Ammon's horn (tissue), 1 donor: ENCODE results near the gene EXOC8.

Source experiments
- DNase-seq: peaks from one replicate; pipeline ENCODE4 v3.0.0-alpha.2; 2016; ENCODE audit warnings: low spot score

The EXOC8 gene

DNA sequence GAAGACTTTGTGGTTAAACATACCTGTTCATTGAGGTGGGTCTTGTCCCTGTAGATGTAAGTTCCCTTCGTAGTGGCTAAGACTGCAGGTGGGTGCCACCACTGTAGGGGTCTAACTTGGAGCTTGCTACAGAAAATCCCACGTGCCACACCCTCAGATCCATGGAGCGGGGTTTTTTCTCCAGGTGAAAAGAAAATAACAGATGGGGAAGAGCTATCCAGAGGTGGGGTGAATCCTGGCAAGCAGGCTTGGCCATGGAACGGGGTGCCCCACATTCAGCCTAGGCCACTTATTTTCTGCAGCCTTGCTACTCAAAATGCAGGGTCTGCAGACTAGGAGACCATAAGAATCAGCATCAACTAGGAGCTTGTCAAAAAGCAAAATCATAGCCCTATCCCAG lies 24.0 kb downstream of the EXOC8 start:
- no peak for DNase-seq

DNA sequence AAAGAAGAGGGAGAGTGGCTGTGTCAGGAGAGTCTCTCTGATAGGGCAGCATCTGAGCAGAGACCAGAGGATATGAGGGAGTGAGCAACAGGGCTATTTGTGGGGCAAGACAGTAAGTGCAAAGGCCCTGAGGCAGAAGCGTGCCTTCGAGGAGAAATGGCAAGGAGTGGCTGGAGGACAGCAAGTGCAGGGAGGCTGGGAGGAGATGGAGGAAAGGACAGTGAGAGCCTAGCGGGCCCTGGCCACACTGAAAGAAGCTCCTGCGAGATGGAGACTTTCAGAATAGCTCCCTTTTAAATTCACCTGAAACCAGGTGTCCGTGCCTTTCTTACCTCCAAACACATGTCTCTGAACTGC lies 25.2 kb downstream of the EXOC8 start:
- no peak for DNase-seq

DNA sequence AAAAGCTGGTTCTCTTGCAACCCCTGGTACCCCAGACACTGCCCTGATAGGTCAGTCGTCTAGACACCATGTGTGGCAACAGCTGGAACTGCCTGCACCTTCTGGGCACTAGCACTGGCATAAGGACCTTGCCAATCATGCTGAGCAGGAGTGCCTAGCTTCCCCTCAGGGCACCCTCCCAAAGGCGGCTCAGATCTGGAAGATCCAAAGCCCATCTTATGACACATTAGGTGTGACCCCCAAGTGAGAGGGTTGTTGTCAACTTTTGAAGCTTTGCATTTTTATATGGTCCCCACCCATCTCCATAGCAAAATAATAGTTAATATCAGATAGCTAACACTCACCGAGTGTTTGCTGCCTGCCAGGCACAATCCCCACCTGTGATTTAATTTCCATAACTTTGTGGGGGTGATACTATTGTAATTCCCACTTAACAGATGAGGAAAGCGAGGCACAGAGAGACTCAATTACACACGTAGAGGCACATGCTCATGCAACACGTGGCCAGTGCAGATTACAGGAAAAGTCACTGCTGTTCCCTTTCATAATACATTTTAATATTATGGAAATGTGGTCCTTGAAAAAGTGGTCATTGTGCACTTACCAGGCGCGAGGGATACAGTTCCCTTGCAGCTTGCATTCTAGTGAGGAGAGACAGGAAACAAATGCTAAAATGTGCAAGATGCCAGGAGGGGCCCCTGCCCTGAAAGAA lies 25.8 kb downstream of the EXOC8 start:
- no peak for DNase-seq

DNA sequence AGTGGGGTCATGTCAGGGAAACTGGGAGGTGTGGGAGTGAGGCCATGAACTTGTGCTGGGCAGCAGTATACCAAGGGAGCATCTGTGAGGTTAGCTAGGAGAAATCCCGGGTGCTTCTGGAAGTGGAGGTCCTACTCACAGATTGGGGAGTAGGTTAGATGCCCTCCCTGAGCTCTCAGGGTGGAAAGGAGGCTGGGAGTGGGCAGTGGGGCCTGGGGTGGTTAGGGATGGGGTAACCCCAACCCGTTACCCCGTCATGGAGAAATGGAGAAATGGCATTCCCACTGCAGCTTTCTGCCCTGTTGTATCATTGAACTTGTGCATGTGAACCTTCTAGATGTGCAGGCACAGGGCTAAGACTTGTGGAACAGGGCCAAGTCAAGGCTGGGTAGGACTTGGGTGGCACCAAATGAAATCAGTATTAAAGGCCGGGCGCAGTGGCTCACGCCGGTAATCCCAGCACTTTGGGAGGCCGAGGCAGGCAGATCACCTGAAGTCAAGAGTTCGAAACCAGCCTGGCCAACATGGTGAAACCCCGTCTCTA lies 27.2 kb downstream of the EXOC8 start:
- no peak for DNase-seq

DNA sequence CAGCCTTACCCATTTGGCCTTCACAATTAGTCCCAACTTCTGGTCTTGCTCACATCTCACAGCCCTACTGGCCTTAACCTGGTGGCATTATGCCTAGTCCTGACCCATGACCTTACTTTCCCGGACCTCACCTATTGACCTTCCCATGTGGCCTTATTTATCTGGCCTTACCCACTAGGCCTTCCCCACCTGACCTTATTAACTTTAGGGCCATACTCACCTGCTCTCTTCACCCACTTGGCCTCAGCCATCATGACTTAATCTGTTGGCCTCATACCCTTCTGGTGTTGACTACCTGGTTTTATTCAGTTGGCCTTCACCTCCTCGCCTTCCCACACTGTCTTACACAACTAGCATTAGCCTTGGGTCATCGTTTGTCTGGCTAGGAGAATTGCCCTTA lies 35.7 kb downstream of the EXOC8 start:
- DNase-seq = no peak

DNA sequence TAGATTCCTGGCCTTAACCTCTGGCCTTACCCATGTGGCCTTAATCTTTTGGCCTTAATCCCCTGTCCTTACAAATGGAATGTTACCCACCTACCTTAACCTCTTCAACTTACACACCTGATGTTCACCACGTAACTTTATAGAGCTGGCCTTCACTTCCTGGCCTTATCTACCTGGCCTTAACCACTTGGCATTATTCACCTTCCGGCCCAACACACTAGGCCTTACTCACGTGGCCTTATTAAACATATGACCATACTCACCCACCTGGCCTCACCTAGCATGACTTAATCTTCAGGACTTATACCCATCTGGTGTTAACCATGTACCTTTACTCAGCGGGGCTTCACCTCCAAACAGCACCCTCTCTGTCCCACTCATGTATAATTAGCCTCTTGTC lies 41.7 kb downstream of the EXOC8 start:
- no peak for DNase-seq

DNA sequence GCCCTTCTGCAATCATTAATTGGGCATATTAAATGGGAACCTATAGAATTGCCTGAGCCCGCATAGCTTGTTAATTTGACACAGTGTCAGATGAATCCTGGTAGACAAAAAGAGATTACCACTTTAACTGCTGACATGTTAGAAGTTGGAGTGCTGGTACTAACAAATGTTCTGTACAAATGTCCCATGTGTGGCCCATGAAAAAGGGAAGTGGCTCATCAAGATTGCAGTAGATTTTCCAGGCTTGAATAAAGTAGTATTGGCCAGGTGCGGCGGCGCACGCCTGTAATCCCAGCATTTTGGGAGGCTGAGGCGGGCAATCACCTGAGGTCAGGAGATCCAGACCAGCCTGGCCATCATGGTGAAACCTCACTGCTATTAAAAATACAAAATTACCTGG lies 51.0 kb downstream of the EXOC8 start:
- no peak for DNase-seq

DNA sequence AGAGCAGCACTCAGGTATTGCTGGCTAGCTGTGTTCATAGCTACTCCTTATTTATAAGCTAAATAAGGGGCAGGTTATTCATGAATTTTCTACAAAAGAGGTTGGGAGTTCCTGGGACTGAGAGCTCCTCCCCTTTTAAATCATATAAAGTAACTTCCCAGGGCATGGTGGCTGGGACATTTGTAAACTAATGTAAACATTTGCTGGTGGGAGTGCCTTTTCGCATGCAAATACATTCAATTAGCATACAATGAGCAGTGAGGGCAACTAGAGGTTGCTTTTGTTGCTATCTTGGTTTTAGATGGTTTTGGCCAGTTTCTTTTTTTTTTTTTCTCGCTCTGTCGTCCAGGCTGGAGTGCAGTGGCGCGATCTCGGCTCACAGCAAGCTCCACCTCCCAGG lies 53.2 kb downstream of the EXOC8 start:
- no peak for DNase-seq
